PC-9 (cell line): ENCODE data around the gene NBEAL1.

ENCODE experiments used
- CTCF ChIP-seq: fragments of 200-600 bp; sonication (generic); conservative IDR thresholded peaks from 2 replicates; pipeline ENCODE4 v1.6.1; 2017; ENCODE audit warnings: mixed run types, antibody characterized with exemption, mild to moderate bottlenecking, moderate library complexity
- EZH2 ChIP-seq: fragments of 200-600 bp; sonication (generic); IDR thresholded peaks from 2 replicates; pipeline ENCODE4 v1.8.0; 2017; ENCODE audit warnings: antibody characterized with exemption, low read depth

- TF ChIP-seq CTCF (no peak), EZH2 (no peak)
Measured at GRCh38 chr2:203030545-203030944, 15.9 kb downstream of the NBEAL1 start.
